ENCODE measurements around the gene FOCAD. TPM values are rescaled to one million over a fixed set of nuclear protein-coding genes. Genes with fewer than 3 reads are reported as not detected.

Gene FOCAD
- polyA plus RNA-seq, 4 donors: 3.5 to 14.9 (median 6.9) TPM

GRCh38 chr9:20685769-20686168, 1.7 kb downstream of the FOCAD start:
- no peak overlapping the region for H3K4me3 ChIP-seq (ENCODE audit: low read depth in 1 of 3, low read length in 3 of 3)
- FAIRE-seq (no peak), DNase-seq (no peak)
- H3K27me3 ChIP-seq (ENCODE audit: control insufficient read depth in 3 of 3, insufficient read depth in 3 of 3, low read length in 3 of 3): no peaks in the 10 kb centered on the region
- WGBS, 3 donors: 21 to 55% (median 40%) methylated on average over 8 of the region's 8 CpGs
- H3K9me3 ChIP-seq (ENCODE audit: control insufficient read depth in 2 of 2, insufficient read depth in 1 of 2, low read depth in 1 of 2, low read length in 1 of 2): no peaks in the 10 kb centered on the region
- H3K4me1 ChIP-seq (ENCODE audit: control insufficient read depth in 3 of 3, insufficient read depth in 2 of 3, low read depth in 1 of 3, low read length in 2 of 3): no peaks in the 10 kb centered on the region
- no peak overlapping the region for H3K27ac ChIP-seq (ENCODE audit: low read depth in 1 of 3, low read length in 2 of 3)
- H3K36me3 ChIP-seq (ENCODE audit: control insufficient read depth in 3 of 3, insufficient read depth in 2 of 3, low read depth in 1 of 3, low read length in 3 of 3): no peaks in the 10 kb centered on the region

- FAIRE-seq (no peak), DNase-seq (no peak)
- H3K27me3 ChIP-seq (ENCODE audit: control insufficient read depth in 3 of 3, insufficient read depth in 3 of 3, low read length in 3 of 3): no peaks in the 10 kb centered on the region
- 98 to 100% (median 98%) methylated on average over 2 of the region's 2 CpGs for WGBS, 3 donors
- H3K9me3 ChIP-seq (ENCODE audit: control insufficient read depth in 2 of 2, insufficient read depth in 1 of 2, low read depth in 1 of 2, low read length in 1 of 2): no peaks in the 10 kb centered on the region
- H3K36me3 ChIP-seq (ENCODE audit: control insufficient read depth in 3 of 3, insufficient read depth in 2 of 3, low read depth in 1 of 3, low read length in 3 of 3): no peaks in the 10 kb centered on the region
- no peaks in the 10 kb centered on the region for H3K4me1 ChIP-seq (ENCODE audit: control insufficient read depth in 3 of 3, insufficient read depth in 2 of 3, low read depth in 1 of 3, low read length in 2 of 3)
- no peak overlapping the region for H3K27ac ChIP-seq (ENCODE audit: low read depth in 1 of 3, low read length in 2 of 3)
- H3K4me3 ChIP-seq (ENCODE audit: low read depth in 1 of 3, low read length in 3 of 3): no peak overlapping the region
Observed at GRCh38 chr9:20689833-20690232, 5.8 kb downstream of the FOCAD start.

GRCh38 chr9:20692554-20692953, 8.5 kb downstream of the FOCAD start:
- Histone ChIP-seq H3K27me3 (ENCODE audit: control insufficient read depth in 3 of 3, insufficient read depth in 3 of 3, low read length in 3 of 3) (no peaks in the 10 kb centered on the region), H3K36me3 (ENCODE audit: control insufficient read depth in 3 of 3, insufficient read depth in 2 of 3, low read depth in 1 of 3, low read length in 3 of 3) (no peaks in the 10 kb centered on the region), H3K4me3 (ENCODE audit: low read depth in 1 of 3, low read length in 3 of 3) (no peak overlapping the region), H3K4me1 (ENCODE audit: control insufficient read depth in 3 of 3, insufficient read depth in 2 of 3, low read depth in 1 of 3, low read length in 2 of 3) (no peaks in the 10 kb centered on the region), H3K27ac (ENCODE audit: low read depth in 1 of 3, low read length in 2 of 3) (no peak overlapping the region), H3K9me3 (ENCODE audit: control insufficient read depth in 2 of 2, insufficient read depth in 1 of 2, low read depth in 1 of 2, low read length in 1 of 2) (no peaks in the 10 kb centered on the region)
- 63 to 75% (median 68%) methylated on average over 5 of the region's 5 CpGs for WGBS, 3 donors
- FAIRE-seq (no peak), DNase-seq (peak in 1 of 2 donors; percentile 3)

GRCh38 chr9:20693068-20693467, 9.0 kb downstream of the FOCAD start:
- H3K36me3 ChIP-seq (ENCODE audit: control insufficient read depth in 3 of 3, insufficient read depth in 2 of 3, low read depth in 1 of 3, low read length in 3 of 3): no peaks in the 10 kb centered on the region
- no peak overlapping the region for H3K27ac ChIP-seq (ENCODE audit: low read depth in 1 of 3, low read length in 2 of 3)
- no peak for FAIRE-seq
- WGBS, 3 donors: 84 to 93% (median 93%) methylated on average over 4 of the region's 4 CpGs
- DNase-seq: no peak
- H3K27me3 ChIP-seq (ENCODE audit: control insufficient read depth in 3 of 3, insufficient read depth in 3 of 3, low read length in 3 of 3): no peaks in the 10 kb centered on the region
- no peak overlapping the region for H3K4me3 ChIP-seq (ENCODE audit: low read depth in 1 of 3, low read length in 3 of 3)
- H3K4me1 ChIP-seq (ENCODE audit: control insufficient read depth in 3 of 3, insufficient read depth in 2 of 3, low read depth in 1 of 3, low read length in 2 of 3): no peaks in the 10 kb centered on the region
- H3K9me3 ChIP-seq (ENCODE audit: control insufficient read depth in 2 of 2, insufficient read depth in 1 of 2, low read depth in 1 of 2, low read length in 1 of 2): no peaks in the 10 kb centered on the region

GRCh38 chr9:20694248-20694647, 10.2 kb downstream of the FOCAD start:
- Histone ChIP-seq H3K27ac (ENCODE audit: low read depth in 1 of 3, low read length in 2 of 3) (no peak overlapping the region), H3K36me3 (ENCODE audit: control insufficient read depth in 3 of 3, insufficient read depth in 2 of 3, low read depth in 1 of 3, low read length in 3 of 3) (no peaks in the 10 kb centered on the region), H3K9me3 (ENCODE audit: control insufficient read depth in 2 of 2, insufficient read depth in 1 of 2, low read depth in 1 of 2, low read length in 1 of 2) (no peaks in the 10 kb centered on the region), H3K27me3 (ENCODE audit: control insufficient read depth in 3 of 3, insufficient read depth in 3 of 3, low read length in 3 of 3) (no peaks in the 10 kb centered on the region), H3K4me1 (ENCODE audit: control insufficient read depth in 3 of 3, insufficient read depth in 2 of 3, low read depth in 1 of 3, low read length in 2 of 3) (no peaks in the 10 kb centered on the region), H3K4me3 (ENCODE audit: low read depth in 1 of 3, low read length in 3 of 3) (no peak overlapping the region)
- DNase-seq (no peak), FAIRE-seq (peak; percentile 15)

GRCh38 chr9:20697021-20697719, 13.1 kb downstream of the FOCAD start:
- FAIRE-seq (no peak), DNase-seq (no peak)
- Histone ChIP-seq H3K4me3 (ENCODE audit: low read depth in 1 of 3, low read length in 3 of 3) (no peak overlapping the region), H3K27me3 (ENCODE audit: control insufficient read depth in 3 of 3, insufficient read depth in 3 of 3, low read length in 3 of 3) (no peaks in the 10 kb centered on the region), H3K9me3 (ENCODE audit: control insufficient read depth in 2 of 2, insufficient read depth in 1 of 2, low read depth in 1 of 2, low read length in 1 of 2) (no peaks in the 10 kb centered on the region), H3K4me1 (ENCODE audit: control insufficient read depth in 3 of 3, insufficient read depth in 2 of 3, low read depth in 1 of 3, low read length in 2 of 3) (no peaks in the 10 kb centered on the region), H3K36me3 (ENCODE audit: control insufficient read depth in 3 of 3, insufficient read depth in 2 of 3, low read depth in 1 of 3, low read length in 3 of 3) (no peaks in the 10 kb centered on the region), H3K27ac (ENCODE audit: low read depth in 1 of 3, low read length in 2 of 3) (no peak overlapping the region)
- 34 to 60% (median 55%) methylated on average over 3 of the region's 3 CpGs for WGBS, 3 donors

- Histone ChIP-seq H3K27ac (ENCODE audit: low read depth in 1 of 3, low read length in 2 of 3) (no peak overlapping the region), H3K4me3 (ENCODE audit: low read depth in 1 of 3, low read length in 3 of 3) (no peak overlapping the region), H3K36me3 (ENCODE audit: control insufficient read depth in 3 of 3, insufficient read depth in 2 of 3, low read depth in 1 of 3, low read length in 3 of 3) (no peaks in the 10 kb centered on the region), H3K4me1 (ENCODE audit: control insufficient read depth in 3 of 3, insufficient read depth in 2 of 3, low read depth in 1 of 3, low read length in 2 of 3) (peaks cover 0 to 2% (median 0%) of the 10 kb centered on the region in 3 donors), H3K9me3 (ENCODE audit: control insufficient read depth in 2 of 2, insufficient read depth in 1 of 2, low read depth in 1 of 2, low read length in 1 of 2) (no peaks in the 10 kb centered on the region), H3K27me3 (ENCODE audit: control insufficient read depth in 3 of 3, insufficient read depth in 3 of 3, low read length in 3 of 3) (no peaks in the 10 kb centered on the region)
- FAIRE-seq: no peak
- DNase-seq: no peak
Observed at GRCh38 chr9:20698782-20699181, 14.7 kb downstream of the FOCAD start.

GRCh38 chr9:20701060-20701459, 17.0 kb downstream of the FOCAD start:
- H3K36me3 ChIP-seq (ENCODE audit: control insufficient read depth in 3 of 3, insufficient read depth in 2 of 3, low read depth in 1 of 3, low read length in 3 of 3): no peaks in the 10 kb centered on the region
- no peak for FAIRE-seq
- H3K9me3 ChIP-seq (ENCODE audit: control insufficient read depth in 2 of 2, insufficient read depth in 1 of 2, low read depth in 1 of 2, low read length in 1 of 2): no peaks in the 10 kb centered on the region
- H3K27me3 ChIP-seq (ENCODE audit: control insufficient read depth in 3 of 3, insufficient read depth in 3 of 3, low read length in 3 of 3): no peaks in the 10 kb centered on the region
- 17 to 37% (median 22%) methylated on average over 1 of the region's 1 CpG for WGBS, 3 donors
- H3K4me3 ChIP-seq (ENCODE audit: low read depth in 1 of 3, low read length in 3 of 3): no peak overlapping the region
- no peak for DNase-seq
- H3K4me1 ChIP-seq (ENCODE audit: control insufficient read depth in 3 of 3, insufficient read depth in 2 of 3, low read depth in 1 of 3, low read length in 2 of 3): peaks cover 0 to 2% (median 0%) of the 10 kb centered on the region in 3 donors
- no peak overlapping the region for H3K27ac ChIP-seq (ENCODE audit: low read depth in 1 of 3, low read length in 2 of 3)

- no peak for FAIRE-seq
- WGBS, 3 donors: 66 to 82% (median 69%) methylated on average over 4 of the region's 4 CpGs
- no peak overlapping the region for H3K27ac ChIP-seq (ENCODE audit: low read depth in 1 of 3, low read length in 2 of 3)
- DNase-seq: no peak
- no peak overlapping the region for H3K4me3 ChIP-seq (ENCODE audit: low read depth in 1 of 3, low read length in 3 of 3)
- no peaks in the 10 kb centered on the region for H3K27me3 ChIP-seq (ENCODE audit: control insufficient read depth in 3 of 3, insufficient read depth in 3 of 3, low read length in 3 of 3)
- H3K9me3 ChIP-seq (ENCODE audit: control insufficient read depth in 2 of 2, insufficient read depth in 1 of 2, low read depth in 1 of 2, low read length in 1 of 2): no peaks in the 10 kb centered on the region
- no peaks in the 10 kb centered on the region for H3K36me3 ChIP-seq (ENCODE audit: control insufficient read depth in 3 of 3, insufficient read depth in 2 of 3, low read depth in 1 of 3, low read length in 3 of 3)
- peaks cover 0 to 2% (median 0%) of the 10 kb centered on the region in 3 donors for H3K4me1 ChIP-seq (ENCODE audit: control insufficient read depth in 3 of 3, insufficient read depth in 2 of 3, low read depth in 1 of 3, low read length in 2 of 3)
Observed at GRCh38 chr9:20702570-20702969, 18.5 kb downstream of the FOCAD start.
